Neutrophil (primary cell): ENCODE measurements around the gene MAP3K15.

Experiments
- H3K27ac ChIP-seq: fragments of 200-600 bp; sonication (generic); 2 replicates; pipeline ENCODE4 v1.5.1; 2016; ENCODE audit warnings: mild to moderate bottlenecking, moderate library complexity
- H3K27me3 ChIP-seq: fragments of 200-600 bp; sonication (generic); 2 replicates; pipeline ENCODE4 v1.6.0; 2016; ENCODE audit warnings: mild to moderate bottlenecking
- H3K36me3 ChIP-seq: fragments of 200-600 bp; sonication (generic); 2 replicates; pipeline ENCODE4 v1.5.1; 2017
- H3K4me1 ChIP-seq, 2 experiments: fragments of 200-600 bp in 1 of 2; sonication (generic) in 1 of 2; 1 replicate in 1 of 2; 2 replicates in 1 of 2; pipeline versions ENCODE4 v1.5.1 to v1.6.1; 2013 to 2016; ENCODE audit warnings: low read depth in 1 of 2, low read length in 1 of 2, mild to moderate bottlenecking in 1 of 2, moderate library complexity in 1 of 2; ENCODE audit not compliant: control insufficient read depth in 1 of 2, insufficient read depth in 1 of 2
- H3K4me3 ChIP-seq, 2 experiments: fragments of 200-600 bp in 1 of 2; sonication (generic) in 1 of 2; 1 replicate in 1 of 2; 2 replicates in 1 of 2; pipeline ENCODE4 v1.5.1; 2013 to 2016; ENCODE audit warnings: low read depth in 1 of 2, low read length in 1 of 2, mild to moderate bottlenecking in 1 of 2, moderate library complexity in 1 of 2
- H3K9me3 ChIP-seq: fragments of 200-600 bp; sonication (generic); 2 replicates; pipeline ENCODE4 v1.5.1; 2016
- CTCF ChIP-seq: fragments of 200-600 bp; sonication (generic); IDR thresholded peaks from 2 replicates; pipeline ENCODE4 v1.5.1; 2016; ENCODE audit warnings: antibody characterized with exemption

The MAP3K15 gene

GRCh38 chrX:19549838-19550237 is 34.5 kb upstream of the MAP3K15 start:
- Histone ChIP-seq H3K27ac (no peak overlapping the region), H3K4me1 (no peaks in the 10 kb centered on the region), H3K27me3 (no peaks in the 10 kb centered on the region), H3K4me3 (no peak overlapping the region), H3K36me3 (peaks cover 50% of the 10 kb centered on the region), H3K9me3 (no peaks in the 10 kb centered on the region)
- no peak for TF ChIP-seq CTCF

- peaks cover 55% of the 10 kb centered on the region for H3K36me3 ChIP-seq
- H3K27ac ChIP-seq = no peak overlapping the region
- H3K27me3 ChIP-seq = no peaks in the 10 kb centered on the region
- no peaks in the 10 kb centered on the region for H3K9me3 ChIP-seq
- TF ChIP-seq CTCF = no peak
- no peak overlapping the region for H3K4me3 ChIP-seq
- H3K4me1 ChIP-seq = peaks cover 0 to 7% of the 10 kb centered on the region in 2 experiments
These were observed 33.6 kb upstream of the MAP3K15 start for GRCh38 chrX:19548934-19549333.

- no peak for TF ChIP-seq CTCF
- no peaks in the 10 kb centered on the region for H3K9me3 ChIP-seq
- H3K27me3 ChIP-seq = no peaks in the 10 kb centered on the region
- H3K27ac ChIP-seq = no peak overlapping the region
- no peak overlapping the region for H3K4me3 ChIP-seq
- peaks cover 61% of the 10 kb centered on the region for H3K36me3 ChIP-seq
- peaks cover 0 to 7% of the 10 kb centered on the region in 2 experiments for H3K4me1 ChIP-seq
These were observed 33.0 kb upstream of the MAP3K15 start for GRCh38 chrX:19548279-19548678.

- no peak for TF ChIP-seq CTCF
- H3K9me3 ChIP-seq = no peaks in the 10 kb centered on the region
- peaks cover 0 to 7% of the 10 kb centered on the region in 2 experiments for H3K4me1 ChIP-seq
- no peak overlapping the region for H3K27ac ChIP-seq
- H3K4me3 ChIP-seq = no peak overlapping the region
- H3K27me3 ChIP-seq = no peaks in the 10 kb centered on the region
- H3K36me3 ChIP-seq = peaks cover 83% of the 10 kb centered on the region
These were observed 30.3 kb upstream of the MAP3K15 start for GRCh38 chrX:19545651-19546050.

GRCh38 chrX:19544693-19545305 is 29.5 kb upstream of the MAP3K15 start:
- no peak overlapping the region for H3K27ac ChIP-seq
- no peaks in the 10 kb centered on the region for H3K27me3 ChIP-seq
- no peaks in the 10 kb centered on the region for H3K9me3 ChIP-seq
- H3K4me3 ChIP-seq = no peak overlapping the region
- TF ChIP-seq CTCF = no peak
- H3K36me3 ChIP-seq = peaks cover 84% of the 10 kb centered on the region
- H3K4me1 ChIP-seq = peaks cover 0 to 7% of the 10 kb centered on the region in 2 experiments
